Glutamatergic neuron (in vitro differentiated cells): ENCODE data around the gene CHD3. TPM values are rescaled to one million over a fixed set of nuclear protein-coding genes. Genes with fewer than 3 reads are reported as not detected.
A peak's percentile ranks its signal among the peaks of the same experiment; 100 is the strongest.

ENCODE experiments used
- DNase-seq: peaks from one replicate; pipeline ENCODE4 v3.0.0; 2022
- H3K27ac Mint-ChIP-seq: one replicate; pipeline ENCODE4 v1.8.0; 2020; ENCODE audit warnings: mild to moderate bottlenecking, mixed read lengths, inconsistent platforms; ENCODE audit not compliant: unreplicated experiment
- H3K27me3 Mint-ChIP-seq: one replicate; pipeline ENCODE4 v1.8.0; 2020; ENCODE audit warnings: mild to moderate bottlenecking, moderate library complexity, mixed read lengths, inconsistent platforms; ENCODE audit not compliant: unreplicated experiment
- H3K36me3 Mint-ChIP-seq: one replicate; pipeline ENCODE4 v1.8.0; 2020; ENCODE audit warnings: mild to moderate bottlenecking, mixed read lengths, inconsistent platforms; ENCODE audit not compliant: unreplicated experiment
- H3K4me1 Mint-ChIP-seq: one replicate; pipeline ENCODE4 v1.8.0; 2020; ENCODE audit warnings: mild to moderate bottlenecking, low read depth, mixed read lengths, inconsistent platforms; ENCODE audit not compliant: unreplicated experiment
- H3K4me3 Mint-ChIP-seq: one replicate; pipeline ENCODE4 v1.8.0; 2020; ENCODE audit warnings: mild to moderate bottlenecking, mixed read lengths, inconsistent platforms; ENCODE audit not compliant: unreplicated experiment
- H3K9me3 Mint-ChIP-seq: one replicate; pipeline ENCODE4 v1.8.0; 2020; ENCODE audit warnings: mild to moderate bottlenecking, moderate library complexity, mixed read lengths, inconsistent platforms; ENCODE audit not compliant: unreplicated experiment
- total RNA-seq: library from RNA; stranded (reverse); fragmentation: NEBNext Ultra II Directional; extraction: Animal tissue kit (Norgen Biotek cat#: 25700); gene quantifications from one replicate; pipeline ENCODE4 v1.2.1, GENCODE V29; 2021; ENCODE audit not compliant: unreplicated experiment
- TF ChIP-seq, protein P1 (sequence below): fragments of 200-600 bp; sonication (generic); IDR thresholded peaks from one replicate; pipeline ENCODE4 v1.5.0; 2021; ENCODE audit not compliant: partially characterized antibody, unreplicated experiment

CHD3 gene
- total RNA-seq, 1 donor from 2014 or later: 129 TPM

DNA sequence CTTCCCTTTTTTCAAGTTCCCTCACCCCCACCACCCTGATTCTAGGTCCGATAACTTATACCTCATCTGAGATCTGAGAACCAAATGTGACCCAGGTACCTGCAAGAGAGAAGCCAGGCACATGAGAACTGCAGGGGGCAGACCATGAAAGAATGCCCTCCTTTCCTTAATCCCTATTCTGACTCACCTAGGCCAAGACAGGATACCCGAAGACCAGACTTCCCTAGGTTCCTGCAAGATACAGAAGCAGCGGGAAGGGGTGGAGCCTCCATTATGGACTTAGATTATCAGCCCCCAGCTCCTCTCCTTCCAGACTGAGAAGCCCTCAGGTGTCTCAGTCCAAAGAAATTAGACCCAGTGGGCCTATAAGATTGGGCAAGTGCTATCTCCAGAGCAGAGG, 39.0 kb downstream of the CHD3 start:
- no peak for DNase-seq
- H3K27ac Mint-ChIP-seq: no peak overlapping the region
- peaks cover 4% of the 10 kb centered on the region for H3K9me3 Mint-ChIP-seq
- H3K36me3 Mint-ChIP-seq: peaks cover 4% of the 10 kb centered on the region
- peaks cover 5% of the 10 kb centered on the region for H3K4me1 Mint-ChIP-seq
- peaks cover 16% of the 10 kb centered on the region for H3K27me3 Mint-ChIP-seq
- TF ChIP-seq, protein P1, sequence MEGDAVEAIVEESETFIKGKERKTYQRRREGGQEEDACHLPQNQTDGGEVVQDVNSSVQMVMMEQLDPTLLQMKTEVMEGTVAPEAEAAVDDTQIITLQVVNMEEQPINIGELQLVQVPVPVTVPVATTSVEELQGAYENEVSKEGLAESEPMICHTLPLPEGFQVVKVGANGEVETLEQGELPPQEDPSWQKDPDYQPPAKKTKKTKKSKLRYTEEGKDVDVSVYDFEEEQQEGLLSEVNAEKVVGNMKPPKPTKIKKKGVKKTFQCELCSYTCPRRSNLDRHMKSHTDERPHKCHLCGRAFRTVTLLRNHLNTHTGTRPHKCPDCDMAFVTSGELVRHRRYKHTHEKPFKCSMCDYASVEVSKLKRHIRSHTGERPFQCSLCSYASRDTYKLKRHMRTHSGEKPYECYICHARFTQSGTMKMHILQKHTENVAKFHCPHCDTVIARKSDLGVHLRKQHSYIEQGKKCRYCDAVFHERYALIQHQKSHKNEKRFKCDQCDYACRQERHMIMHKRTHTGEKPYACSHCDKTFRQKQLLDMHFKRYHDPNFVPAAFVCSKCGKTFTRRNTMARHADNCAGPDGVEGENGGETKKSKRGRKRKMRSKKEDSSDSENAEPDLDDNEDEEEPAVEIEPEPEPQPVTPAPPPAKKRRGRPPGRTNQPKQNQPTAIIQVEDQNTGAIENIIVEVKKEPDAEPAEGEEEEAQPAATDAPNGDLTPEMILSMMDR: no peak
- peak overlapping the region; percentile 28 for H3K4me3 Mint-ChIP-seq

DNA sequence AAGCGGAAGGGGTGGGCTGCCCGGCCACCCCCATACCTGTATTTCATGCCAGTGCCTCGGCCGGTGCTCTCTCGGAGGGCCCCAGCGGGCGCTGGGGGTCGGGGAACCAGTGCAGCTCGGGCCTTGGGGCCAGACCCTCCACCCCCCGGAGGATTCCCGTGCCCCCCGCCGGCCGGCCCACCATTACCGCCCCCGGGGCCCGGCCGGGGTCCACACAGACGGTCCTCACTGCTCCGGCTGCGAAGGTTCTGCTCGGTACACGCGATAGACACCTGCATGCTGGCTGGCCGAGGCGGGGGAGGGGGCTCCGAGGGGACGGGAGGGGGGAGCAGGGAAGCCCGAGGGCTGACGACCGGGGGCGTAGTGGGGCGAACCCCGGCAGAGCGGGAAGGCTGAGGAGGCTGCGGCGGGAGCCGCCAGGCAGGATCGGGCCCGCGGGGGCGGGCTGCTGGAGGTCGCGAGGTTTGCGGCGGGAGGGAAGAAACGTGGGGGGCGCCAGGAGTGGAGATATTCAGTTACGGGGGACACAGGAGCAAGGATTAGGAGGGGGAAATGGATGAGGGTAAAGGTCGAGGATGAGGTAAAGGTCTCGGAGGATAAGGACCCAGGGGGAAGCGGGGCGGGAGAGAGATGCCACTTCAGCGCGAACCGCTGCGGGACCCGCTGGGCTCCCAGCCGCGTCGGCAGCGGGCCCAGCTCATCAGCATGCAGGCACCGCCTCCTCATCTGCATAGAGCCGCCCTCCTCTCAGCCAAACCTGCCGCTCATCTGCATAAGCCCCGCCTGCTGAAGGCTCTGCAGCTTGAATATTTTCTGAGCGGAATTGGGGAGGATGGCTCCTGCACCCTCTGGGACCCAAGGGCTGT, 40.8 kb downstream of the CHD3 start, which contains the start of gene KCNAB3:
Gene KCNAB3 (minus strand): TSS at position 699 of the 866 bp plus-strand sequence. CDS start 421 bp downstream, at position 278.
- DNase-seq: peak; percentile 81
- Mint-ChIP-seq H3K27ac (no peak within 1 kb of the TSS), H3K4me1 (peaks cover 14% of the 10 kb centered on the region), H3K9me3 (peaks cover 4% of the 10 kb centered on the region), H3K27me3 (peaks cover 18% of the 10 kb centered on the region), H3K36me3 (peaks cover 4% of the 10 kb centered on the region), H3K4me3 (peak within 1 kb of the TSS; percentile 99)
- TF ChIP-seq, protein P1: no peak

DNA sequence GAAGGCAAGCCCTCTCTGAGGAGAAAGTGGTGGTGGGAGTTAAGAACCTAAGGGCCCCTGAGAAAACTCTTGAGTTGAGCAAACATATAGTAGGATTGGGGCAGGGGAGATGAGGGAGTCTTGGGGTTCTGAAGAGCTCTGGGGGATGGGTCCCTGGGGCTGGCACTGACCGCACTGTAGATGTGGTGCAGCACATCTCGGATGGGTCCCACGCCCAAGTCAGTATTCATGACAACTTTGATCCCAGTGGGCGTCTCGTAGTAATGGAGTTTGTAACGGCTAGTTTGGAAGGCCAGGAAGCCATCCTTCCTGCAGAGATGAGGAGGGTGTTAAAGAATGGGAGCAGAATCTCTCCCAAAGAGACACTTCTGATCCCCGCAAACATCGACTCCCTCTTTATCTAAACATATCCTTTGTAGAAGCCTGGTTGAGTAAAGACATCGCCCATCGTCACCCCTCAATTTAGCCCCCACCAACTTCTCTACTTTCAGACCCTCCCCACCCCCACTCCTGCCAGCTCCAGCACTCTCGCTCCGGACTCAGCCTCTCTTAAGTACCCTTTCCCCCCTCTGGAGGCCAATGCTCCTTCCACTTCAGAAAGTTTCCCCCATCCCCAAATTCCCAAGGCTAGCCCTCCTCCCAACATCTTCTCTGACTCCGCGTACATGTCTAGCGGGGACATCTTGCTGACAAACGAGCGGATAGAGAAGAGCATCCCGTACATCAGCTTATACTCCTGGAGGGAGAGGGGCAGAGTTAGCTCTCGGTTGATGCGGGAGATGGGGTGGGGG, 42.4 kb downstream of the CHD3 start:
- TF ChIP-seq, protein P1: no peak
- H3K4me3 Mint-ChIP-seq: peak overlapping the region; percentile 99
- H3K27me3 Mint-ChIP-seq: peaks cover 18% of the 10 kb centered on the region
- no peak for DNase-seq
- peaks cover 4% of the 10 kb centered on the region for H3K9me3 Mint-ChIP-seq
- H3K36me3 Mint-ChIP-seq: peaks cover 9% of the 10 kb centered on the region
- no peak overlapping the region for H3K27ac Mint-ChIP-seq
- peaks cover 19% of the 10 kb centered on the region for H3K4me1 Mint-ChIP-seq

DNA sequence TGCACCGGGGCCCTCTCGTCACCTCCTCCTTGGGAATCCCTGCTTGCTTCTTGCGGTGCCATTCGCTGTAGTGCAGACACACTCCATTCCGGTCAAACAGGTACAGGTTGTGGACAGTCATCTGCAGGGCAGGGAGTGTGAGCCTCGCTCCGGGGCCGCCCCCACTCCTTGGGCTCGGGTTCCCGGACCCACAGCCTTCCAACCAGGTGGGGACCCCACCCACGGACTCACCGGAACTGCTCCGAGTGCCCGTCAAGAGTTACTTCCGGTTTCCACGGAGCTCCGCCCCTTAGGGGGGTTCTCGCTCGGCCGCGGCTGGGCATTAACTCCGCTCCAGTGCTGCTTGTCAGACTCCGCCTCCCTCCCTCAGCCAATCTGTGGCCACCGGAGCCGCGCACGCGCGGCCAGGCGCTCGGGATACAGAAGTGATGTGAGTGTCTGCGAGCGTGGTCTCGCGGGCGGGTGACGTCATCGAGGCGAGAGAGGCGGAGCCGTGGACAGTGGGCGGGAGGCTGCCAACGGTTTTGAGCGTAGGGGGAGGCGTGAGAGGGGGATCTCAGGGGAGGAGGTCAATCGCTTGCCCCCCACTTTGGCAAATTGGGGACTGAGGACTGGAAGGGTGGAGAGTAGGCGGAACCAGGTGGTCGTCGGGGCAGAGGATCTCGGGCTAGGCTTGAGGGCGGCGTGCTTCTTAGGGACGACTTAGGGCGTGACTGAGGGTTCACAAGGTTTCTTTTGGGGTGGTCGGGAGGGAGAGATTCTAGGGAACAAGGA, 43.3 kb downstream of the CHD3 start, which contains the start of the genes CNTROB and TRAPPC1:
Gene CNTROB (plus strand): TSS at position 498 of the 774 bp plus-strand sequence. CDS start 874 bp downstream, outside the sequence.
Gene TRAPPC1 (minus strand): TSS at position 238 of the 774 bp plus-strand sequence. CDS start 117 bp downstream, at position 121.
- TF ChIP-seq, protein P1: no peak
- peak; percentile 99 for DNase-seq
- Mint-ChIP-seq H3K27ac (peak within 1 kb of the TSS; percentile 88), H3K4me1 (peaks cover 27% of the 10 kb centered on the region), H3K4me3 (peak within 1 kb of the TSS; percentile 99), H3K36me3 (peaks cover 9% of the 10 kb centered on the region), H3K27me3 (peaks cover 20% of the 10 kb centered on the region), H3K9me3 (peaks cover 8% of the 10 kb centered on the region)
